Suprapubic skin (tissue), 4 donors: Measurements from ENCODE around the gene GSK3B. TPM values are rescaled to one million over a fixed set of nuclear protein-coding genes. Genes with fewer than 3 reads are reported as not detected.

Experiments
- DNase-seq, 2 donors: peaks; one replicate each; pipeline ENCODE4 v3.0.0-alpha.2; 2019; ENCODE audit warnings: low spot score in 2 of 2
- H3K27ac ChIP-seq: fragments of 200-600 bp; sonication (generic); one replicate; pipeline ENCODE4 v1.5.1; 2019
- H3K27me3 ChIP-seq: fragments of 200-600 bp; sonication (generic); one replicate; pipeline ENCODE4 v1.5.1; 2019
- H3K36me3 ChIP-seq: fragments of 200-600 bp; sonication (generic); one replicate; pipeline ENCODE4 v1.5.1; 2019
- H3K4me1 ChIP-seq: fragments of 200-600 bp; sonication (generic); one replicate; pipeline ENCODE4 v1.5.1; 2019
- H3K4me3 ChIP-seq: fragments of 200-600 bp; sonication (generic); one replicate; pipeline ENCODE4 v1.5.1; 2019; ENCODE audit warnings: mild to moderate bottlenecking
- H3K9me3 ChIP-seq: fragments of 200-600 bp; sonication (generic); one replicate; pipeline ENCODE4 v1.5.1; 2019
- CTCF ChIP-seq, 2 donors: fragments of 200-600 bp in 1 of 2; fragments of 450-650 bp in 1 of 2; sonication (generic) in 1 of 2; IDR thresholded peaks; one replicate each; pipeline ENCODE4 v1.5.1; 2016 to 2019; ENCODE audit warnings: antibody characterized with exemption in 2 of 2, mild to moderate bottlenecking in 1 of 2, moderate library complexity in 1 of 2
- EP300 ChIP-seq: sonication (generic); formaldehyde crosslinking; IDR thresholded peaks from one replicate; pipeline ENCODE4 v1.6.1; 2017; ENCODE audit warnings: antibody characterized with exemption
- POLR2A ChIP-seq, 2 donors: fragments of 450-650 bp; IDR thresholded peaks; one replicate each; pipeline ENCODE4 v1.6.1; 2017; ENCODE audit warnings: antibody characterized with exemption in 2 of 2, mild to moderate bottlenecking in 2 of 2, moderate library complexity in 2 of 2
- POLR2AphosphoS5 ChIP-seq, 3 donors: sonication (generic); formaldehyde crosslinking; IDR thresholded peaks; one replicate each; pipeline ENCODE4 v1.6.1; 2017; ENCODE audit warnings: antibody characterized with exemption in 3 of 3
- WGBS: methylation state at CpG from one replicate; pipeline ENCODE4 v1.1.5; 2018; 5-methylcytosine and 5-hydroxymethylcytosine counted together
- total RNA-seq, 4 donors: library from RNA; depleted of rRNA; stranded (reverse); fragments of >200 nt; gene quantifications; one replicate each; pipeline ENCODE4 v1.1.0, GENCODE V29; 2016

Gene GSK3B
- total RNA-seq, 4 donors from 2014 or later, result 43.8 to 58.1 (median 53.0) TPM

GRCh38 chr3:120047686-120048085, 46.6 kb downstream of the GSK3B start:
- TF ChIP-seq POLR2A (IDR thresholded peaks at IDR 0.05), result no peak
- Histone ChIP-seq H3K9me3 (peaks cover 8% of the 10 kb centered on the region), H3K27ac (no peak overlapping the region), H3K4me1 (peaks cover 27% of the 10 kb centered on the region), H3K27me3 (no peaks in the 10 kb centered on the region), H3K4me3 (no peak overlapping the region), H3K36me3 (no peaks in the 10 kb centered on the region)
- 95% methylated on average over 1 of the region's 1 CpG for WGBS
- no peak for DNase-seq

GRCh38 chr3:120040813-120041377, 53.4 kb downstream of the GSK3B start:
- WGBS, result 98% methylated on average over 5 of the region's 8 CpGs
- no peaks in the 10 kb centered on the region for H3K27me3 ChIP-seq
- no peaks in the 10 kb centered on the region for H3K4me1 ChIP-seq
- H3K27ac ChIP-seq, result no peak overlapping the region
- TF ChIP-seq POLR2AphosphoS5 (IDR thresholded peaks at IDR 0.05), result no peak
- TF ChIP-seq POLR2A (IDR thresholded peaks at IDR 0.05), result no peak
- TF ChIP-seq EP300, result no peak
- no peak for TF ChIP-seq CTCF (IDR thresholded peaks at IDR 0.05)
- peaks cover 6% of the 10 kb centered on the region for H3K36me3 ChIP-seq
- H3K9me3 ChIP-seq, result peaks cover 35% of the 10 kb centered on the region
- no peak for DNase-seq
- H3K4me3 ChIP-seq, result no peak overlapping the region

- no peak for TF ChIP-seq CTCF (IDR thresholded peaks at IDR 0.05)
- TF ChIP-seq POLR2AphosphoS5 (IDR thresholded peaks at IDR 0.05), result no peak
- no peak for TF ChIP-seq EP300
- no peak for TF ChIP-seq POLR2A (IDR thresholded peaks at IDR 0.05)
- Histone ChIP-seq H3K27me3 (no peaks in the 10 kb centered on the region), H3K9me3 (peaks cover 33% of the 10 kb centered on the region), H3K4me1 (no peaks in the 10 kb centered on the region), H3K27ac (no peak overlapping the region), H3K36me3 (peaks cover 6% of the 10 kb centered on the region), H3K4me3 (no peak overlapping the region)
- 98% methylated on average over 20 of the region's 20 CpGs for WGBS
- no peak for DNase-seq
Measured at GRCh38 chr3:120039642-120040610, 54.3 kb downstream of the GSK3B start.

- Histone ChIP-seq H3K9me3 (peaks cover 5% of the 10 kb centered on the region), H3K36me3 (no peaks in the 10 kb centered on the region), H3K27me3 (no peaks in the 10 kb centered on the region), H3K4me3 (no peak overlapping the region), H3K27ac (no peak overlapping the region), H3K4me1 (no peaks in the 10 kb centered on the region)
- DNase-seq, result no peak
- WGBS, result 86% methylated on average over 4 of the region's 4 CpGs
- no peak for TF ChIP-seq POLR2A (IDR thresholded peaks at IDR 0.05)
- TF ChIP-seq CTCF (IDR thresholded peaks at IDR 0.05), result no peak
- no peak for TF ChIP-seq POLR2AphosphoS5 (IDR thresholded peaks at IDR 0.05)
- TF ChIP-seq EP300, result no peak
Measured at GRCh38 chr3:120033596-120033995, 60.7 kb downstream of the GSK3B start.

GRCh38 chr3:120031561-120031960, 62.7 kb downstream of the GSK3B start:
- no peaks in the 10 kb centered on the region for H3K27me3 ChIP-seq
- H3K27ac ChIP-seq, result no peak overlapping the region
- no peak overlapping the region for H3K4me3 ChIP-seq
- no peaks in the 10 kb centered on the region for H3K9me3 ChIP-seq
- TF ChIP-seq CTCF (IDR thresholded peaks at IDR 0.05) (no peak), EP300 (no peak), POLR2A (IDR thresholded peaks at IDR 0.05) (no peak), POLR2AphosphoS5 (IDR thresholded peaks at IDR 0.05) (no peak)
- H3K36me3 ChIP-seq, result no peaks in the 10 kb centered on the region
- H3K4me1 ChIP-seq, result no peaks in the 10 kb centered on the region
- no peak for DNase-seq
